ENCODE data around the gene IKBKE. TPM values are rescaled to one million over a fixed set of nuclear protein-coding genes. Genes with fewer than 3 reads are reported as not detected.

IKBKE gene
- total RNA-seq, 1 donor: 23.7 TPM

DNA sequence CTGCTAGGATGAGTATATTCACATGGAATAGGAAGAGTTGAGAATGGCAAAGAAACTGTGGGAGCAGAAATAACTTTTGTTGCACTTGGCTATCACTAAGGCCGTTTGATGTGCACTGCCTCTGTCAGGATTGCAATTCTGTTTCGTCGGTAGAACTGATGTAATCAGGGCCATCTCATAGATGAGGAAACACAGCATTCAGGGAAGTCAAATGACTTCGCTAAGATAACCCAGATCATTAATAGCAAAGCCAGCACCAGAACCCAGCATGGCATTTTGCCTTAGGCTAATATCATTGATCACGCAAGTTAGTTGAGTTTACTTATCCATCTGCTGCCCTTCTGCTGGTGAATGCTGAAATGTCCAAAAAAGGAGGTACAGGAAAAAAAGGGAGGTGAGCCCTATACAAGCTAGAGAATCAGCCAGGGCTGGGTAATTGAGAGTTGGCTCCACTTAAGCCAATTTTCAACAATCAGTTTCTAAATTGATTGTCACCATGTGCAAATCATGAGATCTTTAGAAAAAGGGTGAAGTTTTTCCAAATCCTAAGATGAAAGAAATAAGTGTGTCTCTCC, 44.6 kb downstream of the IKBKE start:
- no peak for DNase-seq (ENCODE audit: low read depth)
- TF ChIP-seq, protein P1, sequence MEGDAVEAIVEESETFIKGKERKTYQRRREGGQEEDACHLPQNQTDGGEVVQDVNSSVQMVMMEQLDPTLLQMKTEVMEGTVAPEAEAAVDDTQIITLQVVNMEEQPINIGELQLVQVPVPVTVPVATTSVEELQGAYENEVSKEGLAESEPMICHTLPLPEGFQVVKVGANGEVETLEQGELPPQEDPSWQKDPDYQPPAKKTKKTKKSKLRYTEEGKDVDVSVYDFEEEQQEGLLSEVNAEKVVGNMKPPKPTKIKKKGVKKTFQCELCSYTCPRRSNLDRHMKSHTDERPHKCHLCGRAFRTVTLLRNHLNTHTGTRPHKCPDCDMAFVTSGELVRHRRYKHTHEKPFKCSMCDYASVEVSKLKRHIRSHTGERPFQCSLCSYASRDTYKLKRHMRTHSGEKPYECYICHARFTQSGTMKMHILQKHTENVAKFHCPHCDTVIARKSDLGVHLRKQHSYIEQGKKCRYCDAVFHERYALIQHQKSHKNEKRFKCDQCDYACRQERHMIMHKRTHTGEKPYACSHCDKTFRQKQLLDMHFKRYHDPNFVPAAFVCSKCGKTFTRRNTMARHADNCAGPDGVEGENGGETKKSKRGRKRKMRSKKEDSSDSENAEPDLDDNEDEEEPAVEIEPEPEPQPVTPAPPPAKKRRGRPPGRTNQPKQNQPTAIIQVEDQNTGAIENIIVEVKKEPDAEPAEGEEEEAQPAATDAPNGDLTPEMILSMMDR (IDR thresholded peaks at IDR 0.05; ENCODE audit: insufficient read depth, low read depth, low read length): no peak
- H3K4me3 ChIP-seq (ENCODE audit: low read depth, low read length): no peak overlapping the region

DNA sequence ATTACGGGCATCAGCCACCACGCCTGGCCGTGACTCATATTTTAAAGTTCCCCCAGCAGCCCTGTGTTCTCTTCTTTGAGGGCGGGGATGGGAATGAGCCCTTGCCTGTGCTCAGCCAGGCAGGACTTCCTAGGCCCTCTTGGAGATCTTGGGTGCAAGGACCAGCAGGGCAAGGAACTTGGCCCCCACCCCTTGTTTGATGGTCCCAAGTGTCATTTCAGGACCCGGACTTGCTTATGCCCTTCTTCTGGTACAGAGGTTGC, 46.4 kb downstream of the IKBKE start:
- DNase-seq (ENCODE audit: low read depth): no peak
- no peak overlapping the region for H3K4me3 ChIP-seq (ENCODE audit: low read depth, low read length)
- TF ChIP-seq, protein P1 (IDR thresholded peaks at IDR 0.05; ENCODE audit: insufficient read depth, low read depth, low read length): no peak

DNA sequence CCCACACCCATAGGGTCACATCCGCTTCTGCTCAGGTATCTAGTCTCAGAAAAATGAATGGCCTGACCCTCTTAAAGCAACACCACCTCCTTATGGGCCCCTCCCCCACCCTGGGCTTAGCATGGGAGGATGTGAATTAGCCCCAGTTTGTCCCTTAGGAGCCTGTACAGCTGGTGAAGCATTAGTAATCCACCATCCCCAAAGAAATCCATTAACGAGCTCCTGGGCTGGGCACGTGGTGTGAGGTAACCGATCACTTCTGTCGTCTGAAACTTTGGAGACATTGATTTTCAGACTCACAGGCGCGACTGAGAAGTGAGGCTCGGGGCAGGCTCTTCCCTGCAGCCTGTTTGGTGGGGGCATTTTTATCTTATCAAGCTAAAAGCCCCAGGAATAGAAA, 47.5 kb downstream of the IKBKE start:
- no peak overlapping the region for H3K4me3 ChIP-seq (ENCODE audit: low read depth, low read length)
- TF ChIP-seq, protein P1 (IDR thresholded peaks at IDR 0.05; ENCODE audit: insufficient read depth, low read depth, low read length): no peak
- no peak for DNase-seq (ENCODE audit: low read depth)

DNA sequence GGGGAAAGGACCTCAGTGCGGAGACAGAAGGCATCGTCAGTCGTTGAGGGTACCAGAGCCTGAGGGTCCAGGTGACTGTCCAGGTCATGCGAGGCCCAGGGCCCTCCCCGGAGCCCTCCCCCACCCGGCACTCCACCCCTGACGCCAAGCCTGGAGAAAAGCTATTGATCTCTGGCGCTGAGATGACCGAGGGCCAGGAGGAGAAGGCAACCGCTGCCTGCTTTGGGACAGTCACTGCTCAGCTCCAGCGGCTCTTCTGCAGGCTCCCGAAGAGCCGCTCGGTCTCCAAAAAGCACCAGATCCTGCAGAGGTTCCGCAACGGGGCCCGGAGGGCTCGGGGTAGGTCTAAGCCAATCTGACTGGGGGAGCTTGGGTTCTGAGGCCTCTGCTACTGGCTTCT, 47.9 kb downstream of the IKBKE start:
- TF ChIP-seq, protein P1 (IDR thresholded peaks at IDR 0.05; ENCODE audit: insufficient read depth, low read depth, low read length): no peak
- DNase-seq (ENCODE audit: low read depth): no peak
- H3K4me3 ChIP-seq (ENCODE audit: low read depth, low read length): no peak overlapping the region

DNA sequence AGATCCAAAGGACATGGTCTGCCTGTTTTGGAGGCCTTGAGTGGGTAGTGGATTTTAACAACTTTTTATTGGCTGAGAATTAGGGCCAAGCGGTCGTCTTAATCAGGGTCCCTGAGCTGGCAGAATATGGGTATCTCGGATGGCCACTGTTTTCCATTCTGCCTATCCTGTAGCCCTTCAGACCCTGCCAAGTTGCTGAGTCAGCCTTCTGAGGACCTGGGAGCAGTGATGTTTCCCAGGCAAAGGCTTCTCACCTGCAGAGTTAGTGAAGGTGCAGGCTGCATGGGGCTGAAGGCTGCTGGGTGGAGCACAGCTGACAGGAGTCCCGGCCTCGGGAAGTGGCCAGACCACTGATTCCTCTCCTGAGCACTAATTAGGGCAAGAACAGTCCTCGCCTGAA, 48.5 kb downstream of the IKBKE start:
- no peak for DNase-seq (ENCODE audit: low read depth)
- TF ChIP-seq, protein P1 (IDR thresholded peaks at IDR 0.05; ENCODE audit: insufficient read depth, low read depth, low read length): no peak
- no peak overlapping the region for H3K4me3 ChIP-seq (ENCODE audit: low read depth, low read length)

DNA sequence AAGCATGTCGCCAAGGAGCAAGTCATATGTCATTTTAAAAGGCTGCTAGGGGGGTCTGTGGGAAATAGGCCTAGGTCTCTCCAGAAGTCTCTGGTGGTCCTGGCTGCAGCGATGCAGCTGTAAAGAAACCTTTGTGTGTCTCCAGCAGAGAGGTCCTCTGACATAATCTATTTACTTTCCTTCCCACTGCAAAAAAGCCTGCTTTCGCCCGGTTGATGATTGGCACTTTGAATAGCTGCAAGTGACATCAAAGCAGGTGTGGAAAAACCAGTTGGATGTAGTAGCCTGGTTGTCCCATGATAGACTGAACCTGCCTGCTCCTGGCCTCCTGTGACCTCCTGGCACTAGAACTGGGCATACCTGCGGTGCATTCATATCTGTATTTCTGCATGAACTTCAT, 50.9 kb downstream of the IKBKE start:
- no peak for DNase-seq (ENCODE audit: low read depth)
- no peak overlapping the region for H3K4me3 ChIP-seq (ENCODE audit: low read depth, low read length)
- TF ChIP-seq, protein P1 (IDR thresholded peaks at IDR 0.05; ENCODE audit: insufficient read depth, low read depth, low read length): no peak

DNA sequence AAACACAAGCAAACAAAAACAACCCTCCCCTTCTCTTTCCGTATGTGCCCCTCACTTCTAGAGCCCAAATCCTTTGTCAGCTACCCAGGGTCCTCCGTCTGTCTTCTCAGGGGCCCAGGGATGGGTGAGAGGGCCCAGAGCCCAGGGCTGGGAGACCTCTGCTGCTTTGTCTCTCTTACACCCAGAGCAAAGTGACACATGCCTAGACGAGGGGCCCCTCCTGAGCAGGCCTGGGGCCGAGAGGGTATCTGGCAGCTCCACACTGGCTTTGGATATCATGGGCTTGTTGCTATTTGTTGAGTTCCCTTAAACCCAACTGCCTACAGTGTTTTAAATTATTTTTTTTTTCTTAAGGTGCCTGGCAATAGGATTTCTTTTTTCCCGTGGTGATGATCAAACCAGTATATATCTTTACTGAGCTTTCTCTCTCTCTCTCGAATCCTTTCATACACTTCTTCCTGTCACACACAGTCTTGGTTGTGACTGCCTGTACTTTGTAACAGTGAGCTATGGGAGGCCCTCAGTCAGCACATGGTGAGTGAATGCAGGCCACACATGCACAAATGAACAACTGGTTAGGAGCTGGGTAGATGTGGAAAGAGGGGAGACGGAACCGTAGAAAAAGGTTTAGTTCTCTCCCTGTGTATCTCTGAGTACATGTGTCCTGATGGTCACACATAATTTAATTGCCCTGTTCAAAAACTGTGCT, 51.6 kb downstream of the IKBKE start:
- no peak overlapping the region for H3K4me3 ChIP-seq (ENCODE audit: low read depth, low read length)
- TF ChIP-seq, protein P1 (IDR thresholded peaks at IDR 0.05; ENCODE audit: insufficient read depth, low read depth, low read length): no peak
- no peak for DNase-seq (ENCODE audit: low read depth)

All from fibroblast of villous mesenchyme (primary cell).